DOHH2 (cell line): Measurements from ENCODE around the gene CHSY1.
"Not testable (repeated sequence)": the region's sequence is repeated elsewhere in the genome, so short reads cannot be mapped to it uniquely, and the experiment has no call there.

ENCODE experiments used
- H3F3A ChIP-seq: fragments of 200-600 bp; sonication (generic), shearing (Covaris generic); 2 replicates; pipeline ENCODE4 v1.6.0; 2016; ENCODE audit warnings: antibody characterized with exemption, mild to moderate bottlenecking; ENCODE audit not compliant: control insufficient read depth, insufficient read depth
- H3K27ac ChIP-seq: fragments of 200-600 bp; sonication (generic); 2 replicates; pipeline ENCODE4 v1.5.1; 2014; ENCODE audit warnings: low read depth, mild to moderate bottlenecking, low read length, moderate library complexity
- H3K27me3 ChIP-seq: fragments of 200-600 bp; sonication (generic); 2 replicates; pipeline ENCODE4 v1.6.1; 2014; ENCODE audit warnings: mild to moderate bottlenecking, low read length, mixed read lengths; ENCODE audit not compliant: control insufficient read depth
- H3K36me3 ChIP-seq: fragments of 200-600 bp; sonication (generic); 2 replicates; pipeline ENCODE4 v1.6.1; 2014; ENCODE audit warnings: mild to moderate bottlenecking, low read length, moderate library complexity, mixed read lengths; ENCODE audit not compliant: control insufficient read depth
- H3K4me1 ChIP-seq: fragments of 200-600 bp; sonication (generic); 2 replicates; pipeline ENCODE4 v1.6.1; 2014; ENCODE audit warnings: mild to moderate bottlenecking, low read length, mixed read lengths; ENCODE audit not compliant: control insufficient read depth
- H3K4me2 ChIP-seq: fragments of 200-600 bp; sonication (generic); 2 replicates; pipeline ENCODE4 v1.6.0; 2014; ENCODE audit warnings: mild to moderate bottlenecking, low read length, moderate library complexity
- H3K4me3 ChIP-seq: fragments of 200-600 bp; sonication (generic); 2 replicates; pipeline ENCODE4 v1.5.1; 2014; ENCODE audit warnings: mild to moderate bottlenecking, low read length, mixed read lengths
- H3K79me2 ChIP-seq: fragments of 200-600 bp; sonication (generic); 2 replicates; pipeline ENCODE4 v1.6.1; 2014; ENCODE audit warnings: mild to moderate bottlenecking, low read length, mixed read lengths; ENCODE audit not compliant: control insufficient read depth
- H3K9me2 ChIP-seq: fragments of 200-600 bp; sonication (generic); replicated peaks from 2 replicates; pipeline ENCODE4 v1.6.1; 2014; ENCODE audit warnings: mild to moderate bottlenecking, low read length, mixed read lengths; ENCODE audit not compliant: control insufficient read depth
- H3K9me3 ChIP-seq: fragments of 200-600 bp; sonication (generic); 2 replicates; pipeline ENCODE4 v1.6.1; 2014; ENCODE audit warnings: antibody characterized with exemption, low read length, mixed read lengths; ENCODE audit not compliant: control insufficient read depth, insufficient read depth
- H4K20me1 ChIP-seq: fragments of 200-600 bp; sonication (generic); 2 replicates; pipeline ENCODE4 v1.6.0; 2014; ENCODE audit warnings: low read depth, mild to moderate bottlenecking, antibody characterized with exemption, low read length, moderate library complexity; ENCODE audit not compliant: control insufficient read depth, insufficient read depth
- EZH2phosphoT487 ChIP-seq: fragments of 200-600 bp; sonication (generic); IDR thresholded peaks from 2 replicates; pipeline ENCODE4 v1.6.1; 2017; ENCODE audit warnings: borderline replicate concordance, mild to moderate bottlenecking, antibody characterized with exemption, low read length, moderate library complexity, mixed read lengths
- TF ChIP-seq, protein P1 (sequence below): fragments of 200-600 bp; sonication (generic); IDR thresholded peaks from one replicate; pipeline ENCODE4 v1.5.1; 2014; ENCODE audit warnings: antibody characterized with exemption, mild to moderate bottlenecking, low read depth, low read length; ENCODE audit not compliant: poor library complexity, severe bottlenecking

CHSY1 gene

GRCh38 chr15:101127506-101128076 lies 124.3 kb downstream of the CHSY1 start:
- H3K27ac ChIP-seq = peak overlapping the region; percentile 92
- H3K27me3 ChIP-seq = 0 out of 2 replicates have a peak, but pooled peaks cover under 1% of the 10 kb centered on the region
- no peaks in the 10 kb centered on the region for H3K9me3 ChIP-seq

DNA sequence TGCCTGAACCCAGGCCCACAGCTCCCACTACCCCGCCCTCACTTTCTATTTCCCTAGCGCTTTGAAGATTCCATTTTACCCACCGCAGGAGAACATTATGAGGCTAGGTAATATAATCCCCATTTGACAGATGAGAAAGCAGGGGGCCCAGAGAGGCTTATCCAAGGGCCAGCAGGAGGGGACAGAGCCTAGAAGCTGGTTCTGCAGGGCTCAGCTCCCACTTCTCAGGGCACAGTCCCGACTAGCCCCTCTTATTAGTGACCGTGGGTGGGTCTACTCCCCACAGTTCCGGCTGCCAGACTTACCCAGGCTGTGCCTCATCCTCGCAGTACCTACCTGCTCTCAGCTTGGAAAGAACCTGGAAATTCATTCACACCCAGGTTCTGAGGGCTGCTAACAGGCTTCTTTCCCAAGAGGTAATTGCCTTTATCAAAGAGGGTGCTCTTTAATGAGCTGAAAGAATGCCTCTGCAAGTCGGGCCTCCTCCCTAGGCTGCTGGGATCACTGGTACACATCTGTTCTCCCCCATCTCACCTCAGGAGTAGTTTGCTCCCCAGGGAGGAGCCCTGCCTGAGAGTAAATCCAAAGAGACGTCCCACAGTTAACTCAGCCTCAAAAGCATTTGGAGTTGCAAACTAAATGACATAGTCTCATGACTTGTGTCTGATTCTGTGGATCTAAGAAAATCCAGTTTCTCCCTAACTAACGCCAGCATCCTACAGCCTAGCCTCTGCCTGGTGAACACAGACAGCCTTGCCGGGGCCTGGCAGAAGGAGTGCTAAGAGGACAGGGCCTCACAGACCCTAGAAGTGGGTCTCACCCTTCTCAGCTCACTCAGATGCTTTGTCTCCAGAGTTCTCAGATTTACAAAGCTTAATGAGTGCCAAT lies 125.0 kb downstream of the CHSY1 start:
- Histone ChIP-seq H3K4me1 (peaks cover 58% of the 10 kb centered on the region), H3K4me2 (peak overlapping the region; percentile 99), H3K9me3 (no peaks in the 10 kb centered on the region), H3K4me3 (peak overlapping the region; percentile 75), H3F3A (peaks cover 15% of the 10 kb centered on the region), H3K79me2 (no peaks in the 10 kb centered on the region), H3K9me2 (no peaks in the 10 kb centered on the region), H3K36me3 (no peaks in the 10 kb centered on the region), H4K20me1 (no peaks in the 10 kb centered on the region), H3K27ac (peak overlapping the region; percentile 92), H3K27me3 (peaks cover 4% of the 10 kb centered on the region; the same call in 1 of the 2 replicates)
- TF ChIP-seq, protein P1, sequence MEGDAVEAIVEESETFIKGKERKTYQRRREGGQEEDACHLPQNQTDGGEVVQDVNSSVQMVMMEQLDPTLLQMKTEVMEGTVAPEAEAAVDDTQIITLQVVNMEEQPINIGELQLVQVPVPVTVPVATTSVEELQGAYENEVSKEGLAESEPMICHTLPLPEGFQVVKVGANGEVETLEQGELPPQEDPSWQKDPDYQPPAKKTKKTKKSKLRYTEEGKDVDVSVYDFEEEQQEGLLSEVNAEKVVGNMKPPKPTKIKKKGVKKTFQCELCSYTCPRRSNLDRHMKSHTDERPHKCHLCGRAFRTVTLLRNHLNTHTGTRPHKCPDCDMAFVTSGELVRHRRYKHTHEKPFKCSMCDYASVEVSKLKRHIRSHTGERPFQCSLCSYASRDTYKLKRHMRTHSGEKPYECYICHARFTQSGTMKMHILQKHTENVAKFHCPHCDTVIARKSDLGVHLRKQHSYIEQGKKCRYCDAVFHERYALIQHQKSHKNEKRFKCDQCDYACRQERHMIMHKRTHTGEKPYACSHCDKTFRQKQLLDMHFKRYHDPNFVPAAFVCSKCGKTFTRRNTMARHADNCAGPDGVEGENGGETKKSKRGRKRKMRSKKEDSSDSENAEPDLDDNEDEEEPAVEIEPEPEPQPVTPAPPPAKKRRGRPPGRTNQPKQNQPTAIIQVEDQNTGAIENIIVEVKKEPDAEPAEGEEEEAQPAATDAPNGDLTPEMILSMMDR = no peak
- TF ChIP-seq EZH2phosphoT487 = no peak

More at GRCh38 chr15:101127506-101128076, 124.3 kb downstream of the CHSY1 start:
- Histone ChIP-seq H3K9me2 (no peaks in the 10 kb centered on the region), H3K4me3 (peak overlapping the region; percentile 75), H3K4me2 (peak overlapping the region; percentile 99), H4K20me1 (no peaks in the 10 kb centered on the region), H3K4me1 (peaks cover 57% of the 10 kb centered on the region), H3K36me3 (no peaks in the 10 kb centered on the region), H3F3A (peaks cover 15% of the 10 kb centered on the region), H3K79me2 (no peaks in the 10 kb centered on the region)
- no peak for TF ChIP-seq EZH2phosphoT487
- TF ChIP-seq, protein P1 = no peak

DNA sequence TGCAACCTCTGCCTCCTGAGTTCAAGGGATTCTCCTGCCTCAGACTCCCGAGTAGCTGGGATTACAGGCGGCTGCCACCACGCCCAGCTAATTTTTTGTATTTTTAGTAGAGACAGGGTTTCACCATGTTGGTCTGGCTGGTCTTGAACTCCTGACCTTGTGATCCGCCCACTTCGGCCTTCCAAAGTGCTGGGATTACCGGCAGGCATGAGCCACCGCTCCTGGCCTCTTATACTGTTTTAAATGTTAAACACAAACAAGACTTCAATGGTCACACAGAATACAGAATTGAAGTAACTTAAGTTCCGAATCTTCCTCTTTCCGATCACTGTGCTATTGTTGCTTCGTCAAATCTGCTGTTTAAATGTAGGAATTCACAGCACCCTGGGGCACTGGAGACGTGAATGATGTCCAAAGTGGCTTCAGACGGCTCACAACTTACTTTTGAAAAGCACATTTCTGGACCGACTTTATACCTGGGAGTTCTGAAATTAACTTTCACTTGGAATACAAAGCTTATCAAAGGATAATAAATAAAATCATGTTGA lies 125.9 kb downstream of the CHSY1 start:
- not testable (repeated sequence) for H3K79me2 ChIP-seq, H3K9me3 ChIP-seq, H3K36me3 ChIP-seq, H4K20me1 ChIP-seq, H3K9me2 ChIP-seq, H3K27me3 ChIP-seq, H3K4me2 ChIP-seq, H3K27ac ChIP-seq, H3K4me3 ChIP-seq
- peaks cover 15% of the 10 kb centered on the region for H3F3A ChIP-seq
- peaks cover 64% of the 10 kb centered on the region for H3K4me1 ChIP-seq
